ENCODE measurements around the gene GRK5. TPM values are rescaled to one million over a fixed set of nuclear protein-coding genes. Genes with fewer than 3 reads are reported as not detected.

The GRK5 gene
- total RNA-seq, 2 experiments from 2014 or later = 23.2 to 29.5 TPM

- CTCF ChIA-PET = interaction anchor here (0.8 to 2.3 kb wide), 2 partner anchors 9 to 19 kb away, joined by 3 to 19 read pairs; no protein-coding TSS in a partner anchor
- Mint-ChIP-seq H3K27me3 (no peaks in the 10 kb centered on the region), H3K9me3 (ENCODE audit: low read depth) (no peaks in the 10 kb centered on the region), H3K27ac (no peak overlapping the region), H3K4me1 (peaks cover 80% of the 10 kb centered on the region), H3K4me3 (no peak overlapping the region), H3K36me3 (peaks cover 28% of the 10 kb centered on the region)
- DNase-seq (no peak), ATAC-seq (no peak)
Measured at GRCh38 chr10:119498889-119499676, 291.7 kb downstream of the GRK5 start.

GRCh38 chr10:119499677-119500002, 292.3 kb downstream of the GRK5 start:
- DNase-seq = no peak
- no peak for ATAC-seq
- CTCF ChIA-PET = interaction anchor here (0.8 to 2.3 kb wide), 4 partner anchors 10 to 110 kb away, joined by 3 to 19 read pairs (median 4); partner anchors contain the start of gene RGS10
- Mint-ChIP-seq H3K27ac (no peak overlapping the region), H3K4me3 (no peak overlapping the region), H3K27me3 (no peaks in the 10 kb centered on the region), H3K36me3 (peaks cover 34% of the 10 kb centered on the region), H3K9me3 (ENCODE audit: low read depth) (no peaks in the 10 kb centered on the region), H3K4me1 (peaks cover 80% of the 10 kb centered on the region)

- Mint-ChIP-seq H3K9me3 (ENCODE audit: low read depth) (no peaks in the 10 kb centered on the region), H3K27me3 (no peaks in the 10 kb centered on the region), H3K27ac (no peak overlapping the region), H3K4me1 (peaks cover 79% of the 10 kb centered on the region), H3K36me3 (peaks cover 38% of the 10 kb centered on the region), H3K4me3 (no peak overlapping the region)
- no peak for ATAC-seq
- DNase-seq = no peak
- CTCF ChIA-PET = interaction anchor here (0.7 to 2.3 kb wide), 6 partner anchors 11 to 294 kb away, joined by 3 to 19 read pairs (median 3); partner anchors contain the start of gene RGS10
Measured at GRCh38 chr10:119500123-119500795, 292.9 kb downstream of the GRK5 start.

GRCh38 chr10:119500821-119501220, 293.4 kb downstream of the GRK5 start:
- peak overlapping the region; percentile 43 for H3K27ac Mint-ChIP-seq
- CTCF ChIA-PET = interaction anchor here (0.7 to 2.3 kb wide), 6 partner anchors 11 to 294 kb away, joined by 3 to 19 read pairs (median 3); partner anchors contain the start of gene RGS10
- ATAC-seq (no peak), DNase-seq (no peak)
- H3K27me3 Mint-ChIP-seq = no peaks in the 10 kb centered on the region
- H3K4me1 Mint-ChIP-seq = peaks cover 82% of the 10 kb centered on the region
- H3K4me3 Mint-ChIP-seq = no peak overlapping the region
- H3K36me3 Mint-ChIP-seq = peaks cover 43% of the 10 kb centered on the region
- no peaks in the 10 kb centered on the region for H3K9me3 Mint-ChIP-seq (ENCODE audit: low read depth)

GRCh38 chr10:119501690-119502089, 294.3 kb downstream of the GRK5 start:
- no peaks in the 10 kb centered on the region for H3K27me3 Mint-ChIP-seq

GRCh38 chr10:119502209-119502608, 294.8 kb downstream of the GRK5 start:
- DNase-seq (peak; percentile 90), ATAC-seq (peak; percentile 92)
- H3K4me3 Mint-ChIP-seq = peak overlapping the region; percentile 56
- peak overlapping the region; percentile 91 for H3K27ac Mint-ChIP-seq
- H3K36me3 Mint-ChIP-seq = peaks cover 53% of the 10 kb centered on the region
- CTCF ChIA-PET = interaction anchor here (0.7 to 1.5 kb wide), 6 partner anchors 9 to 296 kb away, joined by 3 to 5 read pairs (median 3); no protein-coding TSS in a partner anchor
- peaks cover 75% of the 10 kb centered on the region for H3K4me1 Mint-ChIP-seq
- H3K27me3 Mint-ChIP-seq = no peaks in the 10 kb centered on the region
- no peaks in the 10 kb centered on the region for H3K9me3 Mint-ChIP-seq (ENCODE audit: low read depth)

More at GRCh38 chr10:119501690-119502089, 294.3 kb downstream of the GRK5 start:
- H3K9me3 Mint-ChIP-seq (ENCODE audit: low read depth) = no peaks in the 10 kb centered on the region
- no peak for DNase-seq
- CTCF ChIA-PET = interaction anchor here (1.1 to 1.6 kb wide), 2 partner anchors 14 to 195 kb away, joined by 3 read pairs; no protein-coding TSS in a partner anchor
- ATAC-seq = peak; percentile 6
- H3K4me1 Mint-ChIP-seq = peaks cover 78% of the 10 kb centered on the region
- peak overlapping the region; percentile 91 for H3K27ac Mint-ChIP-seq
- peaks cover 48% of the 10 kb centered on the region for H3K36me3 Mint-ChIP-seq
- peak overlapping the region; percentile 56 for H3K4me3 Mint-ChIP-seq

- peak overlapping the region; percentile 18 for H3K4me3 Mint-ChIP-seq
- peak; percentile 35 for ATAC-seq
- peaks cover 54% of the 10 kb centered on the region for H3K36me3 Mint-ChIP-seq
Measured at GRCh38 chr10:119502618-119503155, 295.3 kb downstream of the GRK5 start.

GRCh38 chr10:119503821-119504220, 296.4 kb downstream of the GRK5 start:
- DNase-seq (no peak), ATAC-seq (no peak)
- Mint-ChIP-seq H3K27ac (no peak overlapping the region), H3K4me3 (no peak overlapping the region), H3K9me3 (ENCODE audit: low read depth) (no peaks in the 10 kb centered on the region), H3K4me1 (peaks cover 65% of the 10 kb centered on the region), H3K27me3 (no peaks in the 10 kb centered on the region), H3K36me3 (peaks cover 55% of the 10 kb centered on the region)
- CTCF ChIA-PET = interaction anchor here (1.4 to 1.6 kb wide), 3 partner anchors 14 to 58 kb away, joined by 3 to 6 read pairs (median 4); no protein-coding TSS in a partner anchor

More at GRCh38 chr10:119502618-119503155, 295.3 kb downstream of the GRK5 start:
- no peak for DNase-seq
- Mint-ChIP-seq H3K4me1 (peaks cover 71% of the 10 kb centered on the region), H3K9me3 (ENCODE audit: low read depth) (no peaks in the 10 kb centered on the region), H3K27me3 (no peaks in the 10 kb centered on the region), H3K27ac (peak overlapping the region; percentile 91)
- CTCF ChIA-PET = interaction anchor here (0.7 to 1.5 kb wide), 6 partner anchors 10 to 296 kb away, joined by 3 to 5 read pairs (median 3); no protein-coding TSS in a partner anchor

- CTCF ChIA-PET = interaction anchor here (0.7 to 1.6 kb wide), 3 partner anchors 12 to 39 kb away, joined by 4 to 6 read pairs (median 6); no protein-coding TSS in a partner anchor
- H3K9me3 Mint-ChIP-seq (ENCODE audit: low read depth) = no peaks in the 10 kb centered on the region
- no peaks in the 10 kb centered on the region for H3K27me3 Mint-ChIP-seq
- ATAC-seq (no peak), DNase-seq (no peak)
- H3K4me3 Mint-ChIP-seq = no peak overlapping the region
- peaks cover 57% of the 10 kb centered on the region for H3K4me1 Mint-ChIP-seq
- H3K36me3 Mint-ChIP-seq = peaks cover 50% of the 10 kb centered on the region
- H3K27ac Mint-ChIP-seq = peak overlapping the region; percentile 61
Measured at GRCh38 chr10:119504651-119505050, 297.3 kb downstream of the GRK5 start.

- Mint-ChIP-seq H3K4me1 (peaks cover 55% of the 10 kb centered on the region), H3K4me3 (no peak overlapping the region), H3K9me3 (ENCODE audit: low read depth) (no peaks in the 10 kb centered on the region), H3K27me3 (no peaks in the 10 kb centered on the region), H3K36me3 (peaks cover 51% of the 10 kb centered on the region), H3K27ac (peak overlapping the region; percentile 61)
- ATAC-seq (no peak), DNase-seq (no peak)
- CTCF ChIA-PET = interaction anchor here (0.7 to 0.9 kb wide), 2 partner anchors 12 to 33 kb away, joined by 4 to 6 read pairs; no protein-coding TSS in a partner anchor
Measured at GRCh38 chr10:119505131-119505551, 297.8 kb downstream of the GRK5 start.

Measured in activated CD8-positive, alpha-beta memory T cell treated with anti-CD3 and anti-CD28 coated beads, Interleukin-2, amount 10 ng/mL, durations not matched to agents 7 days and 5 days (primary cell).